ENCODE measurements around the gene POGLUT2.
A peak's percentile ranks its signal among the peaks of the same experiment; 100 is the strongest.

The POGLUT2 gene

DNA sequence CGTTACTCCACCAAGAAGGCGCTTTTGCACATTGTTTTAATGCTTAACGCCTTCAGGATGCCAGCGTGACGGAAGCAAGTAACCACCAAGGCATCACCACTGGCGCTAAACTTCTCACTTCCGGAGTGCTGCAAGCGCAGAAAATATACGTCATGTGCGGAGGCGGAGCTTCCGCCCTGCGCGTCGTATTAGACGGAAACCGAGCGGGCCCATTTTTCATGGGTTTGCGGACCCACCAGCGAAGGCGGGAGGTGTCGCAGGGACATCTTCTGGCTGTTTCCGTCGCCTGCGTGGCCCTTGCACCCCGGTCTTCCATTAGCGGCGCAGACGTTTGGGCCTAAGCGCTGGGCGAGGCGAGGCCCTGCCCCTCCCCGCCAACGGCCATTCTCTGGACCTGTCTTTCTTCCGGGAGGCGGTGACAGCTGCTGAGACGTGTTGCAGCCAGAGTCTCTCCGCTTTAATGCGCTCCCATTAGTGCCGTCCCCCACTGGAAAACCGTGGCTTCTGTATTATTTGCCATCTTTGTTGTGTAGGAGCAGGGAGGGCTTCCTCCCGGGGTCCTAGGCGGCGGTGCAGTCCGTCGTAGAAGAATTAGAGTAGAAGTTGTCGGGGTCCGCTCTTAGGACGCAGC, 47.0 kb upstream of the POGLUT2 start, which contains the start of gene ERCC5:
Gene ERCC5, plus strand, starts transcription at position 403 of the 631 bp plus-strand sequence. CDS start 235 bp downstream, outside the sequence.
- TF ChIP-seq, protein P1, sequence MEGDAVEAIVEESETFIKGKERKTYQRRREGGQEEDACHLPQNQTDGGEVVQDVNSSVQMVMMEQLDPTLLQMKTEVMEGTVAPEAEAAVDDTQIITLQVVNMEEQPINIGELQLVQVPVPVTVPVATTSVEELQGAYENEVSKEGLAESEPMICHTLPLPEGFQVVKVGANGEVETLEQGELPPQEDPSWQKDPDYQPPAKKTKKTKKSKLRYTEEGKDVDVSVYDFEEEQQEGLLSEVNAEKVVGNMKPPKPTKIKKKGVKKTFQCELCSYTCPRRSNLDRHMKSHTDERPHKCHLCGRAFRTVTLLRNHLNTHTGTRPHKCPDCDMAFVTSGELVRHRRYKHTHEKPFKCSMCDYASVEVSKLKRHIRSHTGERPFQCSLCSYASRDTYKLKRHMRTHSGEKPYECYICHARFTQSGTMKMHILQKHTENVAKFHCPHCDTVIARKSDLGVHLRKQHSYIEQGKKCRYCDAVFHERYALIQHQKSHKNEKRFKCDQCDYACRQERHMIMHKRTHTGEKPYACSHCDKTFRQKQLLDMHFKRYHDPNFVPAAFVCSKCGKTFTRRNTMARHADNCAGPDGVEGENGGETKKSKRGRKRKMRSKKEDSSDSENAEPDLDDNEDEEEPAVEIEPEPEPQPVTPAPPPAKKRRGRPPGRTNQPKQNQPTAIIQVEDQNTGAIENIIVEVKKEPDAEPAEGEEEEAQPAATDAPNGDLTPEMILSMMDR (conservative IDR thresholded peaks at IDR 0.05; ENCODE audit: low read depth, low read length), result no peak
- H4K20me1 ChIP-seq (ENCODE audit: insufficient read depth), result no peaks in the 10 kb centered on the region
- peak within 1 kb of the TSS; percentile 67 for H2AFZ ChIP-seq (ENCODE audit: low read depth)
- peak within 1 kb of the TSS; percentile 71 for H3K4me2 ChIP-seq
- H3K27me3 ChIP-seq (ENCODE audit: insufficient read depth, low read depth), result no peaks in the 10 kb centered on the region
- H3K9ac ChIP-seq, result peak within 1 kb of the TSS; percentile 83
- no peaks in the 10 kb centered on the region for H3K36me3 ChIP-seq (ENCODE audit: insufficient read depth)
- H3K79me2 ChIP-seq (ENCODE audit: insufficient read depth, low read depth), result peaks cover 28% of the 10 kb centered on the region; the same call in 1 of the 2 replicates
- peaks cover 7% of the 10 kb centered on the region for H3K4me1 ChIP-seq (ENCODE audit: low read depth, poor library complexity, severe bottlenecking)
- H3K27ac ChIP-seq, result peak within 1 kb of the TSS; percentile 90
- H3K4me3 ChIP-seq (IDR thresholded peaks at IDR 0.05; ENCODE audit: insufficient read depth, low read depth, low read length), result no peak within 1 kb of the TSS

DNA sequence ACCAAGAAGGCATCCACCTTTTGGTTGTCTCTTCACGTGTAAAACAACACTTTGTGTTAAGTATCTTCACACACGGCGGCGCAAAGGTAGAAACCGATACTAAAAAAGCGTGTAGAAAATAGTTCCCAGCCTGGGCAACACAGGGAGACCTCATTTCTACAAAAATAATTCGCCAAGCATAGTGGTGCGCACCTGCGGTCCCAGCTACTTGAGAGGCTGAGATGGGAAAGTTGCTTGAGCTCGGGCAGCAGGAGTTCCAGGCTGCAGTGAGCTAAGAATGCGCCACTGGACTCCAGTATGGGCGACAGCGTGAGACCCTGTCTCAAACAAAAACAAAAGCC, 46.5 kb upstream of the POGLUT2 start:
- Histone ChIP-seq H3K27ac (peak overlapping the region; percentile 90), H3K4me3 (IDR thresholded peaks at IDR 0.05; ENCODE audit: insufficient read depth, low read depth, low read length) (no peak overlapping the region), H3K4me1 (ENCODE audit: low read depth, poor library complexity, severe bottlenecking) (peaks cover 7% of the 10 kb centered on the region), H3K27me3 (ENCODE audit: insufficient read depth, low read depth) (no peaks in the 10 kb centered on the region), H4K20me1 (ENCODE audit: insufficient read depth) (no peaks in the 10 kb centered on the region), H2AFZ (ENCODE audit: low read depth) (peak overlapping the region; percentile 67), H3K4me2 (peak overlapping the region; percentile 48), H3K36me3 (ENCODE audit: insufficient read depth) (no peaks in the 10 kb centered on the region), H3K79me2 (ENCODE audit: insufficient read depth, low read depth) (peaks cover 28% of the 10 kb centered on the region; the same call in 1 of the 2 replicates), H3K9ac (peak overlapping the region; percentile 83)
- TF ChIP-seq, protein P1 (conservative IDR thresholded peaks at IDR 0.05; ENCODE audit: low read depth, low read length), result no peak

DNA sequence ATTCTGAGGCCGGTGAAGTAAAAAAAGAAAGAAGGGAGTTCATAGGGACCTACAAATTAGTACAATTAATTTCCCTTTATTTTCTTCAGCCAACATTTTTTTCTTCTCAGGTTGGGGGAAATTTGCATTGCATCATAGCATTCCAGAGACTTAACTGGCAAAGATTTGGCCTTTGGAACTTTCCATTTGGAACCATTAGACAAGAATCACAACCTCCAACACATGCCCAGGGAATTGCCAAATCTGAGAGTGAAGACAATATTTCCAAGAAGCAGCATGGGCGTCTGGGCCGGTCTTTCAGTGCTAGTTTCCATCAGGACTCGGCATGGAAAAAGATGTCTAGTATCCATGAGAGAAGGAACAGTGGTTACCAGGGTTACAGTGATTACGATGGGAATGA, 40.7 kb upstream of the POGLUT2 start:
- Histone ChIP-seq H3K9ac (no peak overlapping the region), H3K4me1 (ENCODE audit: low read depth, poor library complexity, severe bottlenecking) (no peaks in the 10 kb centered on the region), H3K79me2 (ENCODE audit: insufficient read depth, low read depth) (no peaks in the 10 kb centered on the region), H3K36me3 (ENCODE audit: insufficient read depth) (no peaks in the 10 kb centered on the region), H2AFZ (ENCODE audit: low read depth) (no peak overlapping the region), H3K27ac (no peak overlapping the region), H4K20me1 (ENCODE audit: insufficient read depth) (no peaks in the 10 kb centered on the region), H3K4me2 (no peak overlapping the region), H3K27me3 (ENCODE audit: insufficient read depth, low read depth) (no peaks in the 10 kb centered on the region), H3K4me3 (IDR thresholded peaks at IDR 0.05; ENCODE audit: insufficient read depth, low read depth, low read length) (no peak overlapping the region)
- TF ChIP-seq, protein P1 (conservative IDR thresholded peaks at IDR 0.05; ENCODE audit: low read depth, low read length), result no peak

GRCh38 chr13:102838982-102839381, 40.2 kb upstream of the POGLUT2 start:
- no peaks in the 10 kb centered on the region for H4K20me1 ChIP-seq (ENCODE audit: insufficient read depth)
- TF ChIP-seq, protein P1 (conservative IDR thresholded peaks at IDR 0.05; ENCODE audit: low read depth, low read length), result no peak
- no peak overlapping the region for H3K9ac ChIP-seq
- no peak overlapping the region for H2AFZ ChIP-seq (ENCODE audit: low read depth)
- no peaks in the 10 kb centered on the region for H3K4me1 ChIP-seq (ENCODE audit: low read depth, poor library complexity, severe bottlenecking)
- H3K27ac ChIP-seq, result no peak overlapping the region
- H3K4me2 ChIP-seq, result no peak overlapping the region
- no peaks in the 10 kb centered on the region for H3K36me3 ChIP-seq (ENCODE audit: insufficient read depth)
- H3K79me2 ChIP-seq (ENCODE audit: insufficient read depth, low read depth), result no peaks in the 10 kb centered on the region
- H3K27me3 ChIP-seq (ENCODE audit: insufficient read depth, low read depth), result no peaks in the 10 kb centered on the region
- H3K4me3 ChIP-seq (IDR thresholded peaks at IDR 0.05; ENCODE audit: insufficient read depth, low read depth, low read length), result no peak overlapping the region

All from KMS-11 (cell line).